Peyer's patch (tissue), 4 donors: ENCODE measurements around the gene CACNA1I. TPM values are rescaled to one million over a fixed set of nuclear protein-coding genes. Genes with fewer than 3 reads are reported as not detected.

Experiments used
- DNase-seq, 3 donors: peaks; one replicate each; pipeline ENCODE4 v3.0.0-alpha.2; 2017 to 2019
- H3K27ac ChIP-seq, 4 donors: fragments of 200-600 bp; sonication (generic); one replicate each; pipeline ENCODE4 v1.5.1; 2016 to 2019
- H3K27me3 ChIP-seq, 2 donors: fragments of 200-600 bp; sonication (generic); one replicate each; pipeline ENCODE4 v1.5.1; 2019
- H3K36me3 ChIP-seq, 3 donors: fragments of 200-600 bp; sonication (generic); one replicate each; pipeline ENCODE4 v1.5.1; 2016 to 2019
- H3K4me1 ChIP-seq, 4 donors: fragments of 200-600 bp; sonication (generic); one replicate each; pipeline ENCODE4 v1.5.1; 2016 to 2019
- H3K4me3 ChIP-seq, 4 donors: fragments of 200-600 bp; sonication (generic); 1 replicate in 3 of 4; 2 replicates in 1 of 4; pipeline ENCODE4 v1.5.1; 2016 to 2019; ENCODE audit warnings: mild to moderate bottlenecking in 1 of 4
- H3K9me3 ChIP-seq, 4 donors: fragments of 200-600 bp; sonication (generic); one replicate each; pipeline ENCODE4 v1.5.1; 2016 to 2019; ENCODE audit warnings: mild to moderate bottlenecking in 1 of 4
- CTCF ChIP-seq, 6 experiments: fragments of 450-650 bp in 4 of 6; fragments of 200-600 bp in 2 of 6; sonication (generic) in 1 of 6; IDR thresholded peaks; one replicate each; pipeline ENCODE4 v1.5.1; 2017 to 2019; ENCODE audit warnings: antibody characterized with exemption in 6 of 6, mild to moderate bottlenecking in 3 of 6, moderate library complexity in 1 of 6
- POLR2A ChIP-seq, 2 donors: fragments of 450-650 bp; IDR thresholded peaks; one replicate each; pipeline ENCODE4 v1.5.1; 2017; ENCODE audit warnings: antibody characterized with exemption in 2 of 2, mild to moderate bottlenecking in 2 of 2, moderate library complexity in 2 of 2
- total RNA-seq, 4 donors: library from RNA; depleted of rRNA; stranded (reverse); fragments of >200 nt; gene quantifications; one replicate each; pipeline ENCODE4 v1.1.0, GENCODE V29; 2016

Gene CACNA1I
- total RNA-seq, 4 donors from 2014 or later, result 0.95 to 6.6 (median 1.6) TPM

DNA sequence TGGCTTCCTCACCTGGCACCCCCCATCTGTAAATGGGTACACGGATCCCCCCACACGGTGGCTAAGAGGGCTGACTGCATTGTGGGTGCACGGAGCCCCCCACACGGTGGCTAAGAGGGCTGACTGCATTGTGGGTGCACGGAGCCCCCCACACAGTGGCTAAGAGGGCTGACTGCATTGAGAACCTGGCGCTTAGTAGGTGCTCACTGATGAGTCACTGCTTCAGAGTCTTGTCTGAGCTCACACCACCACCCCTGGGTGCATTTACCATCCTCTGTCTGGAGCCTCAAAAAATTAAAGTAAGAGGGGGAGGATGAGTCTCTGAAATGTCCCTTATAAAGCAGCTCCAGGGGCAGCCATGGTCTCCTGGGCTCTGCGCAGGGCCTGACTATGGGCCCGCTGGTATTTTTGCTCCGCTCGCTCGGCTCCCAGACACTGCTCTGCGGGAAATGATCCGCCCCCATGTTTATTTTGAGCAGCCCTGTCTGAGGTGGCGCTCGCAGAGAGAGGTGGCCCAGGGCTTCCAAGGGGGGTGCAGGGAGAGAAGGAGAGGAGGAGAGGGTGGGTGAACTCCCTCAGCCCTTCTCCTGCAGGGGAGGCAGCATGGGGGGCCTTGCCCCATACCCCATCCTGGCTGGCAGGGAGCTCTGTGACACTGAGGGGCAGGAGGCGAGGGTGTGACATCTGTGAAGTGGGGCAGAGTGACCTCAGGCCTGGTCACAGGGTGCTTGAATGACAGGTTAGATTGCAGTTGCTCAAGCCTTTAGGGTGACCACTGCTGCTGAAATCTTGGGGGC is 82.6 kb downstream of the CACNA1I start:
- Histone ChIP-seq H3K4me1 (no peaks in the 10 kb centered on the region), H3K4me3 (no peak overlapping the region), H3K27ac (no peak overlapping the region), H3K27me3 (no peaks in the 10 kb centered on the region), H3K36me3 (no peaks in the 10 kb centered on the region), H3K9me3 (no peaks in the 10 kb centered on the region)
- TF ChIP-seq POLR2A (IDR thresholded peaks at IDR 0.05) (no peak), CTCF (IDR thresholded peaks at IDR 0.05) (no peak)
- DNase-seq, result no peak

DNA sequence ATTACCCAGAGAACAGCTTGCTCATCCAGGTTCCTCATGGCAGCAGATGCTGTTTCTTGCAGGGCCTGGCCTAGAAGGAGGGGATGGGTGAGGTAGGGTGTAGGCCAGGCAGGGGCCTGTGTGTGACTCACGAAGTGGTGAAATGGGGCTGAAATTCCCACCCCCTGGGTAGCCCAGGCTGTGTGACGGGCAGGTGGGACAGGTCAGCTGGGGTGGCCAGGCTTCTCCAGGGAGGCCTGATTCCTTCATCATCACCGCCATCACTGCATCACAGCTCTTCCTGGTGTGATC is 83.2 kb downstream of the CACNA1I start:
- Histone ChIP-seq H3K27ac (no peak overlapping the region), H3K9me3 (no peaks in the 10 kb centered on the region), H3K27me3 (no peaks in the 10 kb centered on the region), H3K36me3 (no peaks in the 10 kb centered on the region), H3K4me3 (no peak overlapping the region), H3K4me1 (no peaks in the 10 kb centered on the region)
- no peak for DNase-seq
- TF ChIP-seq CTCF (IDR thresholded peaks at IDR 0.05) (no peak), POLR2A (IDR thresholded peaks at IDR 0.05) (no peak)

GRCh38 chr22:39654131-39654926 is 83.8 kb downstream of the CACNA1I start:
- no peak for DNase-seq
- no peaks in the 10 kb centered on the region for H3K27me3 ChIP-seq
- H3K36me3 ChIP-seq, result no peaks in the 10 kb centered on the region
- no peak overlapping the region for H3K4me3 ChIP-seq
- no peak overlapping the region for H3K27ac ChIP-seq
- no peak for TF ChIP-seq CTCF (IDR thresholded peaks at IDR 0.05)
- TF ChIP-seq POLR2A (IDR thresholded peaks at IDR 0.05), result no peak
- H3K9me3 ChIP-seq, result no peaks in the 10 kb centered on the region
- H3K4me1 ChIP-seq, result no peaks in the 10 kb centered on the region

- Histone ChIP-seq H3K4me3 (no peak overlapping the region), H3K27me3 (no peaks in the 10 kb centered on the region), H3K9me3 (no peaks in the 10 kb centered on the region), H3K4me1 (no peaks in the 10 kb centered on the region), H3K36me3 (no peaks in the 10 kb centered on the region), H3K27ac (no peak overlapping the region)
- no peak for DNase-seq
- TF ChIP-seq CTCF (IDR thresholded peaks at IDR 0.05) (no peak), POLR2A (IDR thresholded peaks at IDR 0.05) (no peak)
Measured at GRCh38 chr22:39655004-39655579, 84.5 kb downstream of the CACNA1I start.

DNA sequence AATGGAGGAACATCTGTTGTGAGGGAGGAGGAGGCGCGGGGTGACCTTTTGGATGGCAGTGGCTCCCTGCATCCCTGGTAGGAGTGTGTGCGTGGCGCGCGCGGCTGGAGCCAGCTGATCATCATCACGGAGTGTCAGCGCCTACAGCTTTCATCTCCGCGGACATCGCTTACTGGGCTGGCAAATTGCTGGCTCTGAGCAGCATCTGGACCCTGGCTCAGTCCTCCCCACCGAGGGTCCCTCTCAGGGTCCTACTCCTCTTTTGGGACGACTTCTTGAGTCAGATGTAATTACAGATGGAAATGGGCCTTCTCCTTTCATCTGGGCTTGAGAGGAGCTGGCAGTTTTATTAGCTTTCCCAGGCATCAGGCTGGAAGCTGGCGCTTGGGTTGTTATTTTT is 85.3 kb downstream of the CACNA1I start:
- DNase-seq, result no peak
- TF ChIP-seq POLR2A (IDR thresholded peaks at IDR 0.05) (no peak), CTCF (IDR thresholded peaks at IDR 0.05) (no peak)
- no peak overlapping the region for H3K27ac ChIP-seq
- no peak overlapping the region for H3K4me3 ChIP-seq
- H3K4me1 ChIP-seq, result no peaks in the 10 kb centered on the region
- no peaks in the 10 kb centered on the region for H3K9me3 ChIP-seq
- H3K27me3 ChIP-seq, result no peaks in the 10 kb centered on the region
- no peaks in the 10 kb centered on the region for H3K36me3 ChIP-seq
